ENCODE data around the gene TRIM22.

TRIM22 gene

DNA sequence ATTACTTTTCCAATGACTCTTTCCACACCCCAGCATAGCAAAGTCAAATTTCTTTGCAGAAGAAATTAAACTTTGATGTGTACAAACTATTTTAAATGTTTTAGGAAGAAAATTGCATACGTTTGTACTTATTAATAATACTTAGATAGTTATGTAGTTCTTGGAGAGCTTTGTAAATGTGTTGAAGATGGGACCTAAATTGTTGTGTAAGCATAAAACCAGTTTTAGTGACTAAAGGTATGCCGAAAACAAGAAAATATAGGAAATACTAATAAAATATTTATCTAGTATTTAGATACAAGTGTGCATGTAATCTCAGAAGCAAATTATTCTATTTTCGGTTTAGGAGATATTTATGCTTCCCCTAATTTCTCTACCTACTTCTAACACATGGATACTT is 60.2 kb downstream of the TRIM22 start:
- DNase-seq, result no peak

DNA sequence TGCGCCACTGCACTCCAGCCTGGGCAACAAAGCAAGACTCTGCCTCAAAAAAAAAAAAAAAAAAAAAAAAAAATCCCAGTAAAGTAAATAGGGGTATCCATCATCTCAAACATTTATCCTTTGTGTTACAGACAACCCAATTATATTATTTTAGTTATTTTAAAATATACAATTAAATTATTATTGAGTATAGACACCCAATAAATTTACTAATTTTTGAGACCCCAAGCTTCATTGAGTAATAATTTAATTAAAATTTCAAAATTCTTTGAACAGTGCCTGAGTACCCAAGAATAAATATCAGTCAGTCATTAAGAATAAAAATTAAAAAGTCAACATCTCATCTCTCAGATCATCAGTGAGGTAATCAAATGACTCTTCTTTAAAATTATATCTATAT is 64.4 kb downstream of the TRIM22 start, which contains the start of gene OR52N4:
TSS of gene OR52N4 (plus strand) at position 301 of the 400 bp plus-strand sequence. CDS start 498 bp downstream, outside the sequence.
- no peak for DNase-seq

Data from NCI-H2227 treated with DMSO at 0.1 percent for 48 hours (cell line).